Fibroblast of skin of left quadriceps (primary cell): ENCODE results near the gene MAGEA9.
"Not testable (repeated sequence)": the region's sequence is repeated elsewhere in the genome, so short reads cannot be mapped to it uniquely, and the experiment has no call there.

Experiments
- DNase-seq, 2 experiments: peaks; one replicate each; pipeline ENCODE4 v3.0.0-alpha.2; 2013; ENCODE audit warnings: low read depth in 2 of 2

Gene MAGEA9, protein sequence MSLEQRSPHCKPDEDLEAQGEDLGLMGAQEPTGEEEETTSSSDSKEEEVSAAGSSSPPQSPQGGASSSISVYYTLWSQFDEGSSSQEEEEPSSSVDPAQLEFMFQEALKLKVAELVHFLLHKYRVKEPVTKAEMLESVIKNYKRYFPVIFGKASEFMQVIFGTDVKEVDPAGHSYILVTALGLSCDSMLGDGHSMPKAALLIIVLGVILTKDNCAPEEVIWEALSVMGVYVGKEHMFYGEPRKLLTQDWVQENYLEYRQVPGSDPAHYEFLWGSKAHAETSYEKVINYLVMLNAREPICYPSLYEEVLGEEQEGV

DNA sequence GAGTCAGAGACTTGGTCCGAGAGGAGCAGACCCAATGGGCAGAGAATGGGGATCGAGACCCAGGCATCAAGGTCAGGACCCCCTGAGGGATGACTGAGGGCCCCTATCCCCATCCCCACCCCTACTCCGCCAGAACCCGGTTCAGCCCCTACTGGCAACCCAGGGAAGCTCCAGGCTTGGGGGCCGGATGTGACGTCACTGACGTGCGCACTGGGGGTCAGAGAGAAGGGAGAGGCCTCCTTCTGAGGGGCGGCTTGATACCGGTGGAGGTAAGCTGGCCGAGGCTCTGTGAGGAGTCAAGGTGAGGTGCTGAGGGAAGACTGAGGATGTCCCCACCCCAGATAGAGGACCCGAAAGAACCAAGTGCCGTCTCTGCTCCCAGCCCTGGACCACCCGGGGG, at the start of gene MAGEA9:
Gene MAGEA9 (plus strand): TSS at position 204 of the 400 bp plus-strand sequence. CDS start 4,281 bp downstream, outside the sequence.
- DNase-seq, result not testable (repeated sequence)

DNA sequence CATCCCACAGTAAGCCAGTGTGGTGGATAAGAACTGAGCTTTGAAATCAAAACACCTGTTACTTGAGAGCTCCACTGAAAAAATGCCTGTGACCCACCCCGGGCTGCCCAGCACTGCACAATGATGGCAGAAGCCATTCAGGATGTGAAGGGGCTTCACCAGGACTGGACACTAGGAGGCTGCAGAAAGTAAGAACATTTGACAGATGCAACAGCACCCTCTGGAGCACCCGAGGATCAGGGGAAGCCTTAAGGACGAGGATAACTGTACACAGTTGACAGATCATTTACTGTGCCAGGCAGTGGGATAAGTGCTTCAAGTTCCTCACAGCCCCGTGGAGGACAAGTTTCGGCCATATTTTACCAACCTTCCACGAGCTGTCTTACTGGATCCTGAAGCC, 39.5 kb upstream of the MAGEA9 start:
- not testable (repeated sequence) for DNase-seq

DNA sequence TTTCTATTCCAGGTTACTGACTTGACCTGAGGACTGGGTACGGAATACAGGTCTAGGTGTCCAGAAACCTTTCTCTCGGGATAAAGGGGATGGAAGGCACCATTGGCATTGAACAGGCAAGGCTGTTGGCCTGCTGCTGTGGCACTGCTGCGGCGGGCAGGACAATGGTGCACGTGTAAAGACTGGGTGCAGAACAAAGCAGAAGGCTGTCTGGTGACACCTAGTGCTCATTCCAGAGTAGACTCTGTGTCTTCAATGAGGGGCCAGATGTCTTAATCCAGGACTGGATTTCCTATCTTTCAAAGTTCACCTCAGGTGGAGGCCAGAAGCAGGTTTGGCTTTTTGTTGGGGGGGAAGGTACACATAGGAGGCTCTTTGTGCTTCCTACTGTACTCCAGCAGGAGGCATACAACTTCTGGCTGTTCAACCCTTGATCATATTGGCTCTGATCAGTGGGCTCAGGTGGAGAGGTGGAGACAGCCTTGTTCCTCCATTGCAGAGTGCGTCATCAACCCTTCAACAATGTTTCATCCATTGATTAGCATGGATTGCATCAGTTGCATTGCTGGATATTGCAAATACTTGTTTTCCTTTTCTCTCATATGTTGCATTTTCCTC, 35.2 kb upstream of the MAGEA9 start:
- DNase-seq, result not testable (repeated sequence)

DNA sequence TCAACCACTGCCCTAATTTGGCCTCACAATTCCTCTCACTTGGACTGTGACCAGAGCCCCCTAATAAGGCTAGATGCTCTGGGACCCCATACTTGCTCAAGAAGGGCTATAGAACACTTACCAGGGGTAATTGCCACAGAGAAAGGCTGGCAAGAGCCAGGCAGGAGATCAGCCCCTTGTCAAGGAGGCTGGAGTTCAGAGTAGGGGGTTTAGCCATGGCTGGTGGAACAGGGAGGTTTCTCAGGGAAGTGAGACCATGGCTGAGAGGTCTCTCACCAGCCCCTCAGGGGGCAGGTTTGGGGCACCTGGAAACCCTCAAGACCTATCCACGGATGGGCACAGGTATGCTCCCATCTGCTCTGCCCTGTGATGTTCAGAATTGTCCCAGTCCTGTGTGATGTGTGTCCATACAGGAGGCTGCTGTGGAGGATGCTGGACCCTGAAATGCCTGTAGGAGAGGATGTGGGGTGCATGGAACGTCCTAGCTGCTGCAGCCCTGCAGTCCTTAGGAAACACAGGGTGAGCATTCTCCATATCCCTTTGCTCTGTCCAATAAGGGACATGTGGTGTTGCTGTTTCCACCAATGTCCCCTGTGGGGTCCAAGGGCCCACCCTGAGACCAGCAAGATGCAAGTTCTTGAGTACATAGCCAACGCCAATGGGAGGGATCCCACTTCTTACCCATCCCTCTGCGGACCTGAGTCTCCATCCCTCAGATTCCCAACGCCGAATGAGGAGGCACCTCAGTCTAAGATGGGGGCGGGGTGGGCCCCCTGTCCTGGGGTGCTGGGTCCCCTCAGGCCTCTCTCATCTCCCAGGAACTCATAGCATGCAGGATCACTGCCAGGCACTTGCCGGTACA, 24.3 kb upstream of the MAGEA9 start:
- DNase-seq, result no peak

DNA sequence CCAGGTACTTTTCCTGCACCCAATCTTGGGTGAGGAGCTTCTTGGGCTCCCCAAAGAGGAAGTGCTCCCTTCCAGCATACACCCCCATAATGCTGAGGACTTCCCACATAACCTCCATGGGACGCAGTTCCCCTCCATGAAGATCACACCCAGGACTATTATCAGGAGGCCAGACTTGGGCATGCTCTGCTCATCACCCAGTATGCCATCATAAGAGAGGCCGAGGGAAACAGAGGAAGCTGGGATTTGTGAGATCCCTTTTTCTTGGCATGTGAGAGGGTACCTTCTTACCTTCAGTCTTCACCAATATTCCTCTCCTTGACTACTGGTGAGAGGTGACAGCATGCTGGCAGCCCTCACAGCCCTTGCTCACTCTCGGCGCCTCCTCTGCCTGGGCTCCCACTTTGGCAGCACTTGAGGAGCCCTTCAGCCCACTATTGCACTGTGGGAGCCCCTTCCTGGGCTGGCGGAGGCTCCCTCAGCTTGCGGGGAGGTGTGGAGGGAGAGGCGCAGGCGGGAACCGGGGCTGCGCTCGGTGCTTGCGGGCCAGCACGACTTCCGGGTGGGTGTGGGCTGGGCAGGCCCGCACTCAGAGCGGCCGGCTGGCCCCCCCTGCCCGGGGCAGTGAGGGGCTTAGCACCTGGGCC, 23.5 kb upstream of the MAGEA9 start:
- no peak for DNase-seq

DNA sequence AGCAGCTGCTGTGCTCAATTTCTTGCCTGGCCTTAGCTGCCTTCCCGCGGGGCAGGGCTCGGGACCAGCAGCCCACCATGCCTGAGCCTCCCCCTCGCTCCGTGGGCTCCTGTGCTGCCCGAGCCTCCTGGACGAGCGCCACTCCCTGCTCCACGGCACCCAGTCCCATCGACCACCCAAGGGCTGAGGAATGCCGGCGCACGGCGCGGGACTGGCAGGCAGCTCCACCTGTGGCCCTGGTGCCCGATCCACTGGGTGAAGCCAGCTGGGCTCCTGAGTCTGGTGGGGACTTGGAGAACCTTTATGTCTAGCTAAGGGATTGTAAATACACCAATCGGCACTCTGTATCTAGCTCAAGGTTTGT, 23.0 kb upstream of the MAGEA9 start:
- not testable (repeated sequence) for DNase-seq

DNA sequence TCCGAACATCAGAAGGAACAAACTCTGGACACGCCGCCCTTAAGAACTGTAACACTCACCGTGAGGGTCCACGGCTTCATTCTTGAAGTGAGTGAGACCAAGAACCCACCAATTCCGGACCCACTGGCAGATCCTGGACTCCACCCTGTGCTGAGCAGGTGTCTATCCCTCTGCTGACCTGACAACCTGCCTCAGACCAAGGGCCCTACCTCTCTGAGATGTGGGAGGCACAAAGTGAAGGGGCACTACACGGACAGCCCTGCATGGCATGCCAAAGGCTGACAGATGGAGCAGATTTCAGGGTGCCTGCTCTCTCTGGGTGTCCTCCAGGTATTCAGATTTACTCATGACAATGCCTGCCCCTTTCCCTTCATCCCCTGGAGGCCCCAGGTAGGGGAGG, 21.9 kb upstream of the MAGEA9 start:
- no peak for DNase-seq

DNA sequence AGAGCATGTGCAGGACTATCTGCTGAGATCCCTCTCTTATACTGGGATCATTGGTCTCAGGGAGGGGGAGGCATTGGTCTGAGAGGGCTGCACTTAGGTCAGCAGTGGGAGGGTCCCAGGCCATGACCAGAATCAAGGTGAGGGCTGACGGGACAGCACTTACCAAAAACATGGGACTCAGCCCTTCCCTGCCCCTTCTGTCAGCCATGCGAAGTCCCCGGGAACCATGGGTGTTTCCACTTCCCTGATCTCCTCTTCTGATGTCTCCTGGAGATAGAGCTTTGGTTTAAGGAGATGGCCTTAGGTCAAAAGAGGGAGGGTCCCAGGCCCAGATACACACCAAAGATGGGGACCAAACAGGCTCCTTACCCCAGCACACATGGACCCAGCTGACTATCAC, 20.8 kb upstream of the MAGEA9 start:
- no peak for DNase-seq

DNA sequence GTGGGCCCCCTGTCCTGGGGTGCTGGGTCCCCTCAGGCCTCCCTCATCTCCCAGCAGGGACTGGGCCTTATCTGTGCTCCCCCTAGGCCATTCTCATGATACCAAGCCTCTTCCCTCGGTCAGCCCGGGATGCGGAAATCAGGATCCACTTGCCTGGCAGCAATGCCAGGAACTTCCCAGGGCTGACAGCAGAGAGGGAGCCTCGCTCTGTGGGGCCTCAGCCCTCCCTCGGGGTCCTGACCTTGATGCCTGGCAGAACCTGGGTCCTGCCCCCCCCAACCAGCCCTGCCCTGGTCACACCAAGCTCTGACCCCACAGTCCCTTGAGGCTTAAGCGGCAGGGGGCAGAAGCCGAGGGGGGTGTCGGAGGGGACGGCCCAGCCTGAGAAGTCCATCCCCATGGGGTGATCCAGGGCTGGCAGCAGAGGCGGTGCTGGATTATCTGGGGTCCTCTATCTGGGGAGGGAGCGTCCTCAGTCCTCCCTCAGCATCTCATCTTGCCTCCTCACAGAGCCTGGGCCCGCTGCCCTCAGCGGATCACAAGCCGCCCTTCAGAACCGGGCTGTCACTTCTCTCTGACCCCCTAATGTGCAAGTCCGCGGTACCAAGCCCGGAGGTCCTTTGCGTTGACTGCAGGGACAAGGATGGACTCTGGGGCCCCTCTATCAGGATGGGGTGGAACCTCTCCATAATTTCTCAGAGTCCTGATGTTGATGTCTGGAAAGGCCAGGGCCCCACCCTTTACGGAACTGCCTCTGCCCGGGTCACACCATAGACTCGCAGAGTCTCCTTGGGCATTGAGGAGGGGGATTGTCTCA, 19.7 kb upstream of the MAGEA9 start:
- DNase-seq, result not testable (repeated sequence)

DNA sequence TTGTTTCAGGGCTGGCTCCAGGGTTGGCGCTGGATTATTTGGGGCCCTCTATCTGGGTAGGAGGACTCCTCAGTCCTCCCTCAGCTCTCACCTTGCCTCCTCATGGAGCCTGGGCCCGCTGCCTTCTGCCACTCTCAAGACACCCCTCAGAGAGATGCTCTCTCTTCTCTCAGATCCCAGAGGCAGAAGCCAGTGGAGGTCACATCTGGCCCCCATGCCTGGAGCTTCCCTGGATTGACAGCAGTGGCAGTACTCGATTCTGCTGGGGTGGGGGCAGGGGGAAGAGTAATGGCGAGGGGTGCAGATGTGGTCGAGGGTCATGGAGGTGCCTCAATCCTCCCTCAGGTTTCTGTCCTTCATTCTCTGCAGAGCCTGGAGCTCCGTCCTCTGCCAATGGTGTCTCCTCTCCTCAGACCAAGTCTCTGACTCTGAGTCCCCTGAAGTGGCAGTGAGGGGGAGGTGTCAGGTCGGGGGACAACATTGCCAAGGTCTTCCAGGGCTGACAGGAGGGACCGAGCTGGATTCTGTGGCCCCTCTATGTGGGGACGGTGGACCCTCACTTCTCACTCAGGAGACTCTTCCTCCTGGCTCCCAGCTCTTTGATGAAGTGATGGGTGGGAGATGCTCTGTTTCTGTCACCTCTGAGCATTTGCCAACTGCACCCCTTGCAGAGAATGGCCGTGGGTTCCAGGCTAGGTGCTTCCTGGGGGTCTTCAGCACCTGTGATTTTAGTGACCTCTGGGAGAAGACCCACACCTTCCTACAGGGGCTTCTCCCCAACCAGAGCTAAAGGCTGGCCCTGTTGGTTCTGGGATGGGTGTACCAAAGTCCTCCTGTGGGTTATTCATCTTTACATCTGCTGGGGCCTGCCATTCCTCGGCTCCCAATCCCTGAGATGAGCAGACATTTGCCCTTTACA, 18.8 kb upstream of the MAGEA9 start:
- DNase-seq, result no peak

DNA sequence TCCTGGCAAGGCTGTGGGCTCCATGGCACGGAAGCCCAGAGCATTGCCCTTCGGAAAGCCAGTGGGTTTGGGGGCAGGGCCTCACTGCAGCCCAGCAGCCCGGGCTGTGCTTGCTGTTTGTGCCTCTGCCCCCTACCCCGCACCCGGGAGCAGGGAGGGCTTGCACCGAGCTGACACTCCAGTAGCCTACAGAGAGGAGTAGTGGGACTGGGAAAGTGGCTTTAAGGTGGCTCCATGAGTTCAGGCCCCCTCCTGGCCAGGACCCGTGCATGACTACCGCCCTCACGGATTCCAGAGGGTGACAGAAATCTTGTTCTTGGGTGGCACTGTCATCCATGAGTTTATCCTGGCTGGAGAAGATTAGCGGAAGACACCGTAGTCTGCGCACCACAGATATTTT, 11.4 kb upstream of the MAGEA9 start:
- DNase-seq, result not testable (repeated sequence)

DNA sequence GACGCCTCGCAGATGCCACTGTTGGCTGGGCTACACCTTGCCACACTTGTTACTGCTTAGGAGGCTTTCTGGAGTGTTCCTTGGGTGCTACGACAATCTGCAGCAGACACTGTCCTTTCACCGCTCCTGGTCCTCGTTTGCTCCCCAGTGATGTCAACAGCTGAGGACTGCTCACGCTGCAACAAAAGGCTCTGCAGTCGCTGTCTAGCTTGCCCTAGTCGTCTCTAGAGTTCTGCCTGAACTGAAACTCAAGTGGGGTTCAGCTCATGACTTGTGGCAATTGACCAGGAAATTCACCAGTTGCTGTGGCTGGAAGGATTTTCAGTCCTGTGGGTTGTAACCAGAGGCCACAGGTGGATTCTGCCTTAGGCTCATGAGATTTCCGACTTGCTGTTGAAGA, 8.7 kb upstream of the MAGEA9 start:
- not testable (repeated sequence) for DNase-seq

DNA sequence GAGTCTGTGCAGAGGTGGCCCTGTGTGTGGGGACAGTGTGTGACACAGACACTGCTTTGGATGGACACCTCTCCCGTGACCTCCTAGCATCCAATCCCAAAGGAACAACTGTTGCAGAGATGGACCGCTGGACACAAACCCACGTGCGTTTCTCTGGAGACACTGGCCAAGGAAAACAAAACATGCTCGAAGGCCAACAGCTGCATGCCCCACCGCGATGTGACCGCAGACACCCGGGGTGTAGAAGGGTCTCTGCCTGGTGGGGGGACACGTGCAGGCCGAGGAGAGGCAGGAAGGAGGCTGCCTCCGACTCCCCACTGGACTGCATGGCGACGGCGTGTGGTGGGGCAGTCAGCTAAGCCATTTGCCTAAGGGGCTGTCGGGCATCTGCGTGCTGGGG, 8.0 kb upstream of the MAGEA9 start, which contains the start of gene HSFX1:
Gene HSFX1 (plus strand): TSS at position 301 of the 400 bp plus-strand sequence. CDS start 614 bp downstream, outside the sequence.
- DNase-seq, result not testable (repeated sequence)

DNA sequence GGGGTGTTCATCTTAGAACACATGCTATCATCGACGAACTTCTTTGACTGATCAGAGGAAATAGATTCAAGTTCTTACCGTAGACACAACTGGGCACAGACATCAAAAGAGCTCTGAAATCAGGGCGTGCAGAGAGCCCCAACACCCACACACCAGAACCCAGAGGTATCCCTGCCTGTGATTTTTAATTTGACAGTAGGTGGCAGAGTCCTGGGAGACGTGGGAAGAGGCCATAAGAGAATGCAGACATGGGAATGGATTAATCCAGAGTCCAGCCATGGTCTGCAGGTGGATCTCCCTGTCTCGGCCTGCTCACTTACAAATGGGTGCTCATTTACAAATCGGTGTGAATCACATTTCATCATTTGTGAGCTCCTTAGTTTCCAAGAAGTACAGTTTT, 3.7 kb upstream of the MAGEA9 start:
- DNase-seq, result not testable (repeated sequence)

DNA sequence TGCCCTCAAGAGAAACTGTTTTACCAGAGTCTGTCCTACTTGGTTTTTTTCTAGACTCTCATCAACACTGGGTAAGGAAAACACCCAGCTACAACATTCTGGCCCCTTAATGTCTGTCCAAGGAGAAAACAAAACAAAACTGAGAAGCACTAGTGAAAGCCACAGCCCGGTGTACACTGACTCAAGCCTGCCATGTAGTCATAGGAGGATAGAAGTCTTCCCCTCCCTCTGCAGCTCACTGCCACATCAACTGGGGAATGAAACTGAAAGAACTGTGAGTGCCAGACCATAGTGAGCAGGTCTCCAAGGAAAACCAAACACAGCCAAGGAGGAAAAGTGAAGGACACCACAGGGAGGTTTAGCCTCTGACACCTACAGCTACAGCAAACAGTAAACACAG, 13.8 kb downstream of the MAGEA9 start:
- DNase-seq, result not testable (repeated sequence)

DNA sequence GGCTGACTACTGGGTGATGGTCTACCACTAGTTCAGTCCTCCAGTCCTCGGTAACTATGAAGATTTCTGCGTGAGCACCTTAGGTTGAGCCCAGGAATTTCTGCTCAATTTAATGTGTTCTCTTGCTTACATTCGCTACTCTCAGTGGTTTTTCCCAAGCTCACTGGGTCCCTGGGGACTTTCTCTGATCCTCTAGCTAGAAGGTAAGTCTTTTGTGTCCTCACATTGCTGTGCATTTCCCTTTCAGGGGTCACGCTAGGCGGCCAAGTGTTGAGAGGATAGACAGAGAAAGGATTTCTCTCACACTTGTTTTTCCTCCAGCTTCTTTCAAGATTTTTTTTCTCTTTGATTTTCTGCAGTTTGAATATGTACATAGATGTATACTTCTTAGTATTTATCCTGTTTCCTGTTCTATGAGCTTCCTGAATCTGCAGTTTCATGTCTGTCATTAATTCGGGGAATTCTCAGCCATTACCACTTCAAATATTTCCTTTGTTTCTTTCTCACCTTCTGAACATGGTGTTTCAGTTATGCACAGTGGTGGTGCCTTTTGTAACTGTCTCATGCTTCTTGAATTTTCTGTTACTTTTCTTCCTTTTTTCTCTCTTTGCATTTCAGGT, 17.5 kb downstream of the MAGEA9 start:
- no peak for DNase-seq

DNA sequence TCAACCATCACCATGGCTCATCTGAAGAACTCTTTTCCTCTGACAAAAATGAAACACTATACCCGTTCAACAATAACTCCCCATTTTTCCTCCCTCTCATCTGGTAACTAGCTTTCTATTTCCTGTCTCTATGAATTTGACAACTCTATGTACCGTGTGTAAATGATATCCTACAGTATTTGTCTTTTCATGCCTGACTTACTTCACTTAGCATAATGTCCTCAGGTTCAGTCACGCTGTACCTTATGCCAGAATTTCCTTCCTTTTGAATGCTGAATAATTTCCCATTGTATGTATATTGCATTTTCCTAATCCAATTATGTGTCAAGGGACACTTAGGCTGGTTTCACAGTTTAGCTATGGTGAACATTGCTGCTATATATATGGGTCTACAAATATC, 18.2 kb downstream of the MAGEA9 start:
- DNase-seq, result no peak

DNA sequence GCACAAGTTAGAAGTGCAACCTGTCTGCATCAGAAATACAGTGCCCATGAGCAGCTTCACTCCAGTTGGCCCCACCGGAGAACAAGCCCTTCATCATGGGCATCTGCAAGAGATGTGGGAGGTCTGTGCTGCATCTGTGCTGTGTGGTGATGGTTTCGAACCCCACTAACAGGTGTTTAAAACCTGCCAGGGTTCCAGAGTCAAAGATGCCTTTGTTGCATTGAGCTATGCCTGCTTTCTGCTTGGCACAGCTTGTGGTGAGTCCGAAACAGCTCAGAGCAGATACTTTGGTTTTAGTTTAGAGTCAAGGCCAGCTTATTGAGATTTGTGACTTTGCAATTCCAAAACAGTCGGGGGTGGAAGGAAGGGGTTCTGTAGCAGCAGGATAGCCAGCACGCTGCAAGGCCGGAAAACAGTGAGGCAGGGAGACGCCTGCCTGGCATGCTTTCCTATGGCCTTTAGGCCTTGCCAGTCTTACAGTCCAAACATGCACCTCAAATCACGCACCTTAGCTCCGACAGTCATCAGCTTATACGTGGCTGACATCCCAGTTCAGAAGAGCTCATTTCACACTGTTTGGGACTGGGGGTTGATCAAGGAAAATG, 21.8 kb downstream of the MAGEA9 start:
- DNase-seq, result no peak

DNA sequence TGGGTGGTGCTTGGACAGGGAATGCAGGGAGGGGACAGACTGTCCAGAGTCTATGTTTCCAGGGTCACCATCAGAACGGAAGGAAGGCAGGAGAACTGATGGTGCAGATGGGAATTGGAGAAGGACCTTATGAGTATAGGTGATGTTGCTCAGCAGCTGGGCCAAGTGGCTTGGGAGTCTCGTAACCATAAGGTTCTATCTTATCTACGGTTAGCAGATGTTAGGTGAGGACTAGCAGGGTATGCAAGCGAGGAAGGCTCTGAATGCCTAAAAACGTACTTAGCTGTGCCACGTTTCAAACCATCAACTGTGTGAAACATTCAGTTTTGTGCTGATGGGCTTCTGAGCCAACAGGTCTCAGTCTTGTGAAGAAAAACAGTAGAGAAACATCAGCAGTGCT, 22.4 kb downstream of the MAGEA9 start:
- DNase-seq, result no peak
